GM19043 (cell line): ENCODE data around the gene GSX2.

Experiments
- ATAC-seq: cut with Tn5 transposase; IDR thresholded peaks from one replicate; pipeline ENCODE4 v1.9.1; 2021; ENCODE audit warnings: low read depth; ENCODE audit not compliant: unreplicated experiment

The GSX2 gene

DNA sequence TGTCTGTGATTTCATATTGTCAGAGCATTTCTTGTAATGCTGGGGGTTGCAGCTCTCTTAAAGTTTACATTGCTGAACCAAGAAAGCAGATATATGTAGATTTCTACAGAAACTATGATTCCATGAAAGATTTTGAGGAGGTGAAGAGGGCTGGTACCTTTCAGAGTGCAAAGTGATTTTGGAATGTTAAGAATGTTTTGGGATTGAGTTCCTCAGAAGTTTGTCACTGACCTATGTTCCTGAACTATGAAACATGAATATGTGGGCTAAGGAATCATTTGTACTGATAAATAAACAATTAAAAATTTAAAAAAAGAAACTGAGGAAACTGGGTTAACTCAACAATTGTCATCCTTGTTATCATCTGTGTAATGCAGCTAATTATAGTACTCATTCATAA lies 23.3 kb upstream of the GSX2 start:
- ATAC-seq: no peak

DNA sequence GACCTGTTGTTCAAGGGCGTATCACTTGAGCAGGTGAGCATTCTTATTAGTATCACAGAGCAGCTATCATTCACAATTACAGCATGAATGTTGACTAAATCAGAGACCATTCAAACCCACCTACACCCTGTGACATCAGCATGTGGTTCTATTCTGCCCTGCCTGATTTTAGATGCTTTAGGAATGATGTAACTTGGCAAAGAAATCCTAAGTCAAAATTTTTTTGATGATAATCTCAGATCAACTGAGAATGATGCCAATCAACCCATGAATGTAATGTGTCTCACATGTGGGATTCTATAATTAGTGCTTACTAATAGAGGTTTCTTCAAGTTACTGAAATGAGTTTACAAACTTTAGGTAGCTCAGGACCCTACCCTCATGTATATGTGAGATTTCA lies 22.2 kb upstream of the GSX2 start:
- no peak for ATAC-seq

DNA sequence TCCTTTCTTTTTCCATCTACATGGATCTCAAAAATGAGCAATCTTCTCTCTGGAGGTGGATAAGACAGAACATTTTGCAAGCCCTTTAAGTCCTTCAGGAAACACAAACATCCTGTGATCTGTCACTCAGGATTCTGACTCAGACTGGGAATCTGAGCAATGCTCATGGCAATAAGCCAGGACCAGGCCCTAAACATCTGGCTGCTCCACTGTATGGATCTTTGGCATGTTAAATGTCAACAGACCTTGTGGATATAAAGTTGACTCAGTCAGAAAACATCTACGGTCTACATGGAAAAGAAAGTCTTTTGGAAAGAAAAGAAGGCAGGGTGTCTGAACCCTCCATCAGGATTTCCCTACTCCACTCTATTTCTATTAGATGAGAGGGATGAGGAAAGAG lies 17.8 kb upstream of the GSX2 start:
- no peak for ATAC-seq

DNA sequence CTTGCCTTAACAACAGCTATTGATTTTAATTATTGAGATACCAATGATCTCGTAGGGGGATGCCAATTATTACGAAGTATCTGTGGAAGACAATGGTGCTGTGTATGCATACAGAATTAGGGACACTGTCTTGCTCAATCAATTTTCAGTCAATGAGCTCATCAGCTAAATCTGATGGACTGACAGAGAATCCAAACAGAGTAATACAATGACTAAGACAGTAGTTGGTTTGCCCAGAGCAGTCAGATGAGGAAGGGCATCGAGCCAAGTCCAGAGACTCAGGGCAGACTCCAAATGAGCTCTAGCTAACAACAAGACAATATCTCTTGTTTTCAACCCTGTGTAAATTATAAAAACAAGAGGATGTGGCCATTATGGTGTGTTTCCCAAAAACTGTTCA lies 14.7 kb upstream of the GSX2 start:
- no peak for ATAC-seq

DNA sequence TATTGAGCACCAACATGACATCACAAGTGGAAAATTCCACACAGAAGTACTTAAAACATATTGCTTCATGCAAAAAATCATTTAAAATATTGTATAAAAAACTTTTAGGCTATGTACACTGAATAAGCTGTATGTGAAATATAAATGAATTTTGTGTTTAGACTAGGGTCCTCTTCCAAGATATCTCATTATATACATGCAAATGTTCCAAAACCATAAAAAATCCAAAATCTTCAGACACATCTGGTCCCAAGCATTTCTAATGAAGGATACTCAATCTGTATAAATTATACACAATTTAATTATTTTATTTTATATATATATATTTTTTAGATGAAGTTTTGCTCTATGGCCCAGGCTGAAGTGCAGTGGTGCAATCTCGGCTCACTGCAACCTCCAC lies 10.1 kb upstream of the GSX2 start:
- ATAC-seq: no peak

DNA sequence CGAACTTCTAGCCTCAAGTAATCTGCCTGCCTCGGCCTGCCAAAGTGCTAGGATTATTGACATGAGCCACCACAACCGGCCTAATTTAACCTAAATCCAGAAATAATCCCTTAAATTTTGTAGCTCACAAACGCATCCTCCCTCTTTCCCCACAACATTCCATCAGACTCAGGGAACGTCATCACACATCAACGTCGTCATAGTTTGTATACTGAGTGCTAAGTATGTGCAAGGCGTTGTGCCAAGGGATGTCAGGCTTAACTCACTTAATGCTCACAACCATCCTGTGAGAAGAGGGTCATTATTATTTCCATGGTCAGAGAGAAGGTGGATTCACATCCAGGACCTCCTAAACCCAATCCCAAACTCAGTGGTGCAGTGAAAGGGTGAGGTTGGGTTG lies 9.6 kb upstream of the GSX2 start:
- ATAC-seq: no peak

DNA sequence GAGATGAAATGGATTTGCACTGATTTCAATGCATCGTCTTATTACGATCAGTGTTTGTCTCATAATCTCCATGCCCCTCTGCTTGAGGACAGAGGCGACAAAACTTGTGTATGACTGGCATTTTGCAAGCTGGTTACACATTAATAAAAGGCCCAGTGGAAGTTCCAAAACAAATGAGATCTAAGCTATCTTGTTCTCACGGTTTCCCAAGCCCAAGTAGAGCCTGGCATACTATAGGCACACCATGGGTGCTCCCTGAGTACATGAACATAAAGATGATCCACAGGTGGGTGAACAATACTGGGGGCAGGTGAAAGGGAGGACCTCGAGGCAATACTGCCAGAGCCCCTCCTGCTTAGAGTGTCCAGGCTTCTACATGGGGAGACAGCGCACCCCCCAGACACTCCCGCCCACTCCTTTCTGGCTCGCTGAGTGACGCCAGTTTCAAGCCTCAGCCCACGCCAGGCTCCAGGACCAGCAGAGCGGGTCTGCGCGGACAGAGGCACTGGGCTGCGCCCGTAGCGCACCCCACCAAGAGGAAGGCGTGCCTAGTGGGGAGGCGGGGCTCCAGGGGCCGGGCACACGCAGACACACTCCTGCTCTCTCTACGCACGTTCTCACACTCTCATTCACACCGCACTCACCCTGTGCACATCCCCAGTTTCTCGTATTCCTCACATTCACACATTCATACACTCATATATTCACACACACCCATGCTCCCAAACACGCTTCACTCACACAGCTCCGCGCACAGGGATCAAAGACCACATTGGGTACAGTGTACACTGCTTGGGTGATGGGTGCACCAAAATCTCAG lies 8.9 kb upstream of the GSX2 start:
- no peak for ATAC-seq

DNA sequence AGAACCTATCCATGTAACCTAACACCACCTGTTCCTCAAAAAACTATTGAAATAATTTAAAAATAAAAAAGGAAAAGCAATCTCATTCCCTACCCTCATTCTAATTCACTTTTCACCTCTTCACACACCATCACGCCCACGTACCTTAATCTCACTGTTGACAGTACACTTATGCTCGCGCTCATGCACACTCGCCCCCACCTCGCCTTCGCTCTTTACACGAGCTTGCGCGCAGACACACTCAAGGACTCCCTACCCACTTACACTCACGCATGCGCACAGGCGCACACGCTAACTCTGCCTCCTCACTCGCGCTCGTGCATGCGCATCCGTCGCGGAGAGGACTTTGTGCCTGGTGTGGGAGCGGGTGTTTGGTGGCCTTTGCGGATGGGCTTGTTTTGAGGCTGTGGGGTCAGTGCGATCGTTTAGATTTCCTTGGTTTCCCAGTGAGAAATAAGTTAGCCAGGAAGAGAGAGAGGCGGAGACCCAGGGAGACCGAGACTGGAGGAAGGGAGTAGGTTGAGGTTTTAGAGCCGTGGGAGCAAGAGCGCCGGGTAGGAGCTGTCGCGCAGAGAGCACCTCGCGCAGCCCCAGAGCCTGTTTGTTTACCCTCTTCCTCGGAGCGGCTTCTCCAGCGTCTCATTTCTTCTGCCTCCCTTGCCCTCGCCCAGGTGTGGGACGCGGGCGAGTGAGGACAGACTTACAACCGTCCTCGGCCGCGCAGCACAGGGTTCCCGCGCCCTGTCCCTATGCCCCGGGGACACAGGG lies 8.1 kb upstream of the GSX2 start:
- no peak for ATAC-seq

DNA sequence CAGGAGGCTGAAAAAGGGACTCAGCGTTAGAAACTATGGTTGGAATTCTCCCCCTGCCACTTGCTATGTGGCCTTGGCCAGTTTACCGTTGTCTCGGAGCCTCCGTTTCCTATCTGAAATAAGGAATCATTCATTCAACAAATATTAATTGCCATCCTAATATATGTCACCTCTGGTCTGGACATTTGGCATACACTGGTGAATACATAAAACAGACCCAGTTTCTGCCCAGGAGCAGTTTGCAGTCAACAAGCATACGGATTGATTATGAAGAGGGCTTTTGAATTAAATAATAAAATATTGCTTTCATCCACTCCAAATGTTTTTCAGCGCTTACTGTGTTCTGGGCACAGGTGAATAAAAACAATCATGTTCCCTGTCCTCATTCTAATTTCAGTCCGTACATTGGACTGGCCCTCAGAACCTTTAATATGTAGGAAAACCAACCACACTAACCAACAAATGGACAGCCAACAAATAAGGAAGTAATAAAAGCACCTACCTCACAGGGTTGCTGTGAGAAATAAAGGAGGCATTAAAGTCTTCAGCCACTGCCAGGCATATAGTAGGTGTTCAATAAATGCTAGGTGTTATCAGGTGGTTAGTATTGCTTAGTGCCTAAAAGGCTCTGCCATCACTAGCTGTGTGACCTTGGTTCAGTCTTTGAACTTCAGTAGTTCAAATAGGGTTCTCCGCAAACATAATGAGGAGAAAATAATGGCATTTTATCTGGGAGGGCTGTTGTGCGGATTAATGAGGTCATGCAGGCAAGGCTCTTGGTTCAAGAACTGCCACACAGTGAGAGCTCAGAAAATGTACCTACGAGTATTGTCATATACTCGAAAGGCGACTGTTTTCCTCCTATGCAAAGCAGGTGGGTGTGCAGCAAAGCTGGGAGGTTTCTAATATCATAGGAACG lies 7.3 kb upstream of the GSX2 start:
- ATAC-seq: no peak

DNA sequence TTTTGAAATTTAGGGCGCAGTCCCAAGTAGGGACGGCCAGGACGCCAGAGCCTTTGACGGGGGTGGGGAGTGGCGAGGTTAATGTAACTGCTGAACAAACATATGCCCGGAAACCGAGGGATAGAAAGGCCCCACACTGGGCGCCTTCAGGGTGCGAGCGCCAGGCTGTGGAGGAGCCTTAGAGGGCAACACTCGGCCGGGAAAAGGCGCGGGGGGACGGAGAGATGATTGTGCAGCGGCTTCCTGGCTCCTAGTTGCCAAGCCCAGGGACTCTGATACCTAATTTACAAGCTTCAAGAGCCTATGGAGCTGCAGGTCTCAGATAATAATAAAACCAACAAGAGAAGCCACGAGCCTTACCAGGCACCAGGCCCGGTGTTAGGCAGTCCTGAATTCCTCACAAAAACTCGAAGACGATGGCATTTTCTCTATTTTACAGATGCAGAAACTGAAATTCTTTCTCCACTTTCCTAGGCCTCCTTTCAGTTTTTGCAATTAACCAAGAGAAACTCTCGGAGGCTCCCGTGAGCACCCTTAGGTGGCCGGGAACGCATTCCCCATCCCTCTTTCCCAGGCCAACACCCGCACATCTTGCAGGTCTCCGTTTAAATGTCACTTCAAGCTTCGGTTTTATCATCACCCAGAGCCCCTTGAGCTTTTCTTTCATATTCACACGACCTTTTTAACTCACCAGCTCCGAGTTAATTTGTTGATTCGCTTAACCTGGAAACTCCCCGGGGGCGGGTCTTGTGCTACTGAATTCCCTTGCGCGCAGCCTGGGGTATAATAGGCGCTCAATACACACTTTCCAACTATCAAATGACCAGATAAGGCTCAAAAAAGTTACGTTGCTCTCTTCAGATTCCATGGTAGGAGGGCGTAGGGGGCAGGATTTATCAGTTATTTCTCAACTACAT lies 6.4 kb upstream of the GSX2 start:
- no peak for ATAC-seq

DNA sequence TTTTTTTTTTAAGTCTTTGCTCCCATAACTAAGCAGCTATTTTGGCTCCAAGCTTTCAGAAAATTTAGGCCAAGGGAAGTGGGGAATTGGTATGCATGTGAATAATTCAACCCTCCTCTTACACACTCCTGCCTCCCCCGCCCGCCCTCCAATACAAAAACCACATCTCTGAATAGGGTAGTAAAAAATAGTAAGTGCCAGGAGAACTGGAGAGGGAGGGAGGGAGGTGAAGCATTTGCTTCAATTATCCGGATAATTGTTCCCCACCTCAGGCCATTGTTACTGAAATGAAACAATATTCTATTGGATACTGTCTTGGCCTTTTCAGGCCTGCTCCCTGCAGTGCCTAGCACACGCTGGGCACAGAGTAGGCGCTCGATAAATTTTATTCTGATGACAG lies 5.5 kb upstream of the GSX2 start:
- no peak for ATAC-seq

DNA sequence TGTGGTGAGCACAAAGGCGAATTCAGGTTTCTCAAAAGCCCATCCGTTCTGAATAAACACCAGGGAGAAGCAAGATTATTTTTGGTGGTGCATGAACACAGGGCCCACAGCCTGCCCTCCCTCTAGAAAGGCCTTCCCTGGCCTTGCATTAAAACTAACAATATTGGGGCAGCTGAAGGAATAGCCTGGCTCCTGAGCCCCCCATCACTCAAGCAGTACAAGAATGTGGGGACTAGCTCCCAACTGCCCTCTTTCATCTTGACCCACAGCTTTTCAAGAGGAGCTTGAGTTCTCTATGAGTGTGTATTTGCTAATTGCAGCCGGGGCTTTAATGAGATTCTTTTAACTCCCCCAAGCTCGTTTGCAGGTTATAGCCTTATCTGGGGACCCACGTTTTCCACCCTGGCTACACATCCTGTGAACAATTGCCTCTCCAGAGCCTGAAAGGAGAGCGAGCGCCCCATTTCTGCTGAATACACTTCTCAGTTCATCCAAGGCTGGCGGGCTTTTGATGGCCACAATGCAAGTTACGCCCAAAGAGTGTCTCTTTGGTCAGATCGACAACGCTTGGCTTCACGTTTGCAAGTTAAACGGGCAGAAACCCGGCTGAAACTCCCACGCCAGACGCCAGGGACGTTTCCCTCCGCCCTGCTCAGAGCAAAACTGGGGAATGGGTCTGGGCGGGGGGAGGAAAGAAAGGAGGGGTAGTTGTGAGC lies 4.7 kb upstream of the GSX2 start:
- no peak for ATAC-seq

DNA sequence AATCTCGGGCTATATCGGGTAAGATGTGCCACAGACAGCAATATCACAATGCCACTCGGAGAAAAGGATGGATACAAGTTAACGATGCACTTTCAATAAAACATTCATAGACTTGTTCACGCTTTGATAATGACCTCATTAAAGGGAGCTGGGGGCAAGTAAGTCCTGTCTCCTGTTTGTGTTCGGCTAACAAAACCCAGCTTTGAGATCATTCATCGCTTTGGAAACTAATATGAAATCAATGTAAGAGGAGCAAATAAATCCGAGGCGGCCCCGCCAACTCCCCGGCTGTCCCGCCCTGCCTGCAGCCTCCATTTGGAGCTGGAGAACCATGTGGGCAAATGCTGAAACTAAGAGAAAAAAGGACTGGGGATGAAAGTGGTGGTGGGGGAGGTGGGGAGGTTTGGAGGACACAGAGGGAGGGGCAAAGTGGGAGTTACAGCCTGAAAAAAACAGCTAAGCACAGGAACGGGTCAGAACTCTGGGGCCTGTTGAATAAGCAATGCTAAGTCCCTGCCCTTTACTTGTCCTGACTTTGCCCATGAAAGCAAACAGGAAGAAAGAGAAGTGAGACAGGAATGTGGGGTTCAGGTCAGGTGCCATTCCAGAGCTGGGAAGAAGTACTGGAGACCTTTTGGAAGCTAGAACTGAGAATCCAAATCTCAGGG lies 3.5 kb upstream of the GSX2 start:
- ATAC-seq: no peak

DNA sequence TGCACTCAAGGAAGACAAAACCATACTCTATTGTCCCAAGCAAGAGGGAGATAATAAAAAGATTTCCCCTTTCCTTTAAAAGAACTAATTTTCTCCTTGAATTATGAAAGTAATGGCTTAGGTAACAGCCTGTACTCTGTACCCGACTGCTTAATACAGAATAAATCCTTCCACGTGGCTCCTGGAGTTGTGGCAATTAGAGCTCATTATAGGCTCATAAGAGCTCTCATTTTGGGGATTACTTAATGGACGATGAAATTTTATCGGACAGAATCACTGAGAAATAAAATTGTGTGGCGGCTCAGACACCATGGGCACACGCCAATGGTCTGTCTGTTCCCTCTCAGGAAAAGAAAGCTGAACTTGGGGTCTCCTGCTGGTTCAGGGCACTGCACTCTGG lies 2.8 kb upstream of the GSX2 start:
- no peak for ATAC-seq

DNA sequence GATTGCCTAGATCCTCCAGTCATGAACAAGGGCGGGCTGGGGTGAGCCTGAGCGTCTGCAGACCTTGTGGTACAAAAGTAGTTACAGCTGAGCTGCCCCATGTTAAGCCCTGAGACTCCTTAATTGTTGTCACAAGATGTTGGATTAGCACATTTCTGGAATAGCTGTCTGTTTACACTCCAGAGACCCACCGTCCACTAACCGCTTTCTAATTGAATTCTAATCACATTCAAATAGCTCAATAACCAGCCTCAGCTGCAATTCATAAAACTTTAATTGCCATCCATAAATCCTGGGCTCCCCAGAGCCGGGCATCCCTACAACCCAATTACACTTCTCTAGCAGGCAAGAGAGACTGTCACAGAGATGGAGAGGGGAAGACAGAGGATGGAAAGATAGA lies 1.6 kb upstream of the GSX2 start:
- no peak for ATAC-seq

DNA sequence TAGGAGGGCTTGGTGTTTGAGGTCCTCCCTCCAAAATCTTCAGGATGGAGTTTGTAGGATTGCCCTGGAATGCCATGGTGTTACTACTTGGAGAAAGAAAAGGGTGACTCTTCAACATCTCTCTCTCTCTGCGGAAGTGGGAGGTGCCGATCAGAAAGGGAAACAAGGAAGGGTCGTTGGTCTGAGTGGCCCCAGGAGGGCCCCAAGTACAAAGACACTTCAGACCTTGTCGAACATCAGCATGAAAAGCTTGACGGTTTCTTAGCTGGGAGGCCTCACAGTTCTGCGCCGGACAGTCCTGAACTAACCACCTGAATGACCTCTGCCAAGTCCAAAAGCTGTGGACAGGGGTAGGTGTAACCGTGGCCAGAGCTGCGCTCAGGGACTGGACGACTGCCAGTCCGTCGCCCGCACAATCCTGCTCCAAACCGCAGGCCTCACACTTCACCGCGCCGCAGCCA lies 646 bp upstream of the GSX2 start:
- no peak for ATAC-seq

DNA sequence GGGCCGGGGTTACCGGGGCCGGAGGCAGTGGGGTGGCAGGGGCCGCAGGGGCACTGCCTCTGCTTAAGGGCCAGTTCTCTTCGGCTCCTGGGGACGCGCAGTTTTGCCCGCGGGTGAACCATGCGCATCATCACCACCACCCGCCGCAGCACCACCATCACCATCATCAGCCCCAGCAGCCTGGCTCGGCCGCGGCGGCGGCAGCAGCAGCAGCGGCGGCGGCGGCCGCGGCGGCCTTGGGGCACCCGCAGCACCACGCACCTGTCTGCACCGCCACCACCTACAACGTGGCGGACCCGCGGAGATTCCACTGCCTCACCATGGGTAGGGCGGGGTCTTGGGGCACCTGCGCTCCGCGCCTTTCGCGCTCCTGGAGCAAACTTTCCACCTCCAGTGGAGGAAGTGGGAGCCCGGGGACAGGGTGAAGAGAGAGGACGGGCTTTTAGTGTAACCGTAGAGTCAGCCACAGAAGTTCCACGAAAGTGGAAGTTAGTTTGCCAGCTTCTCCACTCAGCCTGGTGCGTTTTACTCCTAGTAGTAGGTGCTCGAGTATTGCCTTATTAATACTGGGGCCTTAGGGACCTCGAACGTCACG lies 729 bp downstream of the GSX2 start:
- ATAC-seq: no peak
